ENCODE measurements around the gene FAM50B. TPM values are rescaled to one million over a fixed set of nuclear protein-coding genes. Genes with fewer than 3 reads are reported as not detected.

Gene FAM50B
- total RNA-seq, 4 donors from 2014 or later = 8.5 to 15.7 (median 11.6) TPM

DNA sequence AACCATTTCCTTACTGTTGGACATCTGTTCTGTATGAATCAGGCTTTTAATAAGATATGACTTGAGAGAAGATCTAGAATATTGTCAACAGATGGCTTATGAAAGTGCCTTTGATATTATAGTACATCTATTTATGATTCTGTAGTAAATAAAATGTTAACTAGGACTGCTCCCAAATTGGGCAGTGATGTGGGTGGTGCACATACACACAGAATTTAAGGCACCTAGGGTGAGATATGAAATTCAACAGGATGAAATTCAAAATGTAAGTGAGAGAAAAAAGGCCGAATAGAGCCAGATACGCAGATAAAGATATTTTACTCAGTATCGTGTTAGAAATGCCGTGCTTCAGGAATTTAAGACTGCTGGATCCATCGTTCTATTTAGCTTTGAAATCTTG is 26.3 kb downstream of the FAM50B start:
- Histone ChIP-seq H3K36me3 (no peaks in the 10 kb centered on the region), H3K27ac (peak overlapping the region; percentile 82), H3K4me1 (peaks cover 6% of the 10 kb centered on the region), H3K4me3 (no peak overlapping the region), H3K27me3 (no peaks in the 10 kb centered on the region), H3K9me3 (no peaks in the 10 kb centered on the region)
- WGBS = 82% methylated on average over 5 of the region's 5 CpGs
- DNase-seq (ENCODE audit: low spot score in 2 of 2) = no peak
- TF ChIP-seq EP300 (IDR thresholded peaks at IDR 0.05) (no peak), POLR2AphosphoS5 (IDR thresholded peaks at IDR 0.05) (no peak), POLR2A (IDR thresholded peaks at IDR 0.05) (no peak)
- TF ChIP-seq, protein P1, sequence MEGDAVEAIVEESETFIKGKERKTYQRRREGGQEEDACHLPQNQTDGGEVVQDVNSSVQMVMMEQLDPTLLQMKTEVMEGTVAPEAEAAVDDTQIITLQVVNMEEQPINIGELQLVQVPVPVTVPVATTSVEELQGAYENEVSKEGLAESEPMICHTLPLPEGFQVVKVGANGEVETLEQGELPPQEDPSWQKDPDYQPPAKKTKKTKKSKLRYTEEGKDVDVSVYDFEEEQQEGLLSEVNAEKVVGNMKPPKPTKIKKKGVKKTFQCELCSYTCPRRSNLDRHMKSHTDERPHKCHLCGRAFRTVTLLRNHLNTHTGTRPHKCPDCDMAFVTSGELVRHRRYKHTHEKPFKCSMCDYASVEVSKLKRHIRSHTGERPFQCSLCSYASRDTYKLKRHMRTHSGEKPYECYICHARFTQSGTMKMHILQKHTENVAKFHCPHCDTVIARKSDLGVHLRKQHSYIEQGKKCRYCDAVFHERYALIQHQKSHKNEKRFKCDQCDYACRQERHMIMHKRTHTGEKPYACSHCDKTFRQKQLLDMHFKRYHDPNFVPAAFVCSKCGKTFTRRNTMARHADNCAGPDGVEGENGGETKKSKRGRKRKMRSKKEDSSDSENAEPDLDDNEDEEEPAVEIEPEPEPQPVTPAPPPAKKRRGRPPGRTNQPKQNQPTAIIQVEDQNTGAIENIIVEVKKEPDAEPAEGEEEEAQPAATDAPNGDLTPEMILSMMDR (IDR thresholded peaks at IDR 0.05) = no peak

DNA sequence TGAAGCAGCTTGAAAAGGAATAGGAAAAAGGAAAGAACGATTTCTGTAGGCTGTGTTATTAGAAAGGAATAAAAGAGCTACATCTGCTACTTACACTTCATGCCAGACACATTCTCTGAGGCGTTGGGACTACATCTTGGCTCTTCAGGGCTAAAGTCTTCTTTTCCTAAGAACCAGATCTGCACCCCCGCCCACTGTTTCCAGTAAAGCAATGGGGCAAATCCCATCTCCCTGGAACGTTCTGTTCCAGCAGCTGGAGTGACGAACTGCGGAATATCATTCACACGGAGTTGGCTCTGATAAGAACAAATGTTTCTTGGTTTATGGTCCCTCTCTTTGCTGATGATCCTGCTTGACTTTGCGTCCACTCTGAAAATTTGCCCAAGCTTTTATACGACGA is 26.9 kb downstream of the FAM50B start:
- no peaks in the 10 kb centered on the region for H3K9me3 ChIP-seq
- H3K27ac ChIP-seq = peak overlapping the region; percentile 82
- peak; percentile 89 to 91 for DNase-seq (ENCODE audit: low spot score in 2 of 2)
- H3K4me1 ChIP-seq = peaks cover 6% of the 10 kb centered on the region
- TF ChIP-seq, protein P1 (IDR thresholded peaks at IDR 0.05) = no peak
- TF ChIP-seq POLR2AphosphoS5 (IDR thresholded peaks at IDR 0.05) = peak; percentile 65 to 99 (median 93)
- no peak for TF ChIP-seq EP300 (IDR thresholded peaks at IDR 0.05)
- TF ChIP-seq POLR2A (IDR thresholded peaks at IDR 0.05) = peak in 1 of 2 donors; percentile 48
- WGBS = 72% methylated on average over 10 of the region's 10 CpGs
- H3K4me3 ChIP-seq = no peak overlapping the region
- H3K27me3 ChIP-seq = no peaks in the 10 kb centered on the region
- no peaks in the 10 kb centered on the region for H3K36me3 ChIP-seq

DNA sequence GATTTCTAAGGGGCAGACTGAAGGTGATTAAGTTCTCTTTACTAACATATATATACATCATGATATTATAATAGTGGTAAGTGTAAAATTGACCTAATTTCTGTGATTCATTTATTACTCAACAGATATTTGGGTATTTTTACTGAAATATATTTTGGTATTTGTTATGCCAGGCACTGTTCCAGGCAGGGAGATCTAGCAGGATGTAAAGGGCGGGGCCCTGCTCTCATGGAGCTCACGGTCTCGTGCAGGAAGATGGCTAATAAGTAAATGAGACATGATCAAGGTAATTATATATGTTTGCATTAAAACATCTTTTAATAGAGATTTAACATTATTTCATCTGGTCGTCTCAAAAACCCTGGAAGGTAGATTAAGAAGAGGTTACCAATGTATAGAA is 27.7 kb downstream of the FAM50B start:
- 40% methylated on average over 4 of the region's 4 CpGs for WGBS
- H3K27ac ChIP-seq = peak overlapping the region; percentile 68
- DNase-seq (ENCODE audit: low spot score in 2 of 2) = peak in 1 of 2 donors; percentile 73

DNA sequence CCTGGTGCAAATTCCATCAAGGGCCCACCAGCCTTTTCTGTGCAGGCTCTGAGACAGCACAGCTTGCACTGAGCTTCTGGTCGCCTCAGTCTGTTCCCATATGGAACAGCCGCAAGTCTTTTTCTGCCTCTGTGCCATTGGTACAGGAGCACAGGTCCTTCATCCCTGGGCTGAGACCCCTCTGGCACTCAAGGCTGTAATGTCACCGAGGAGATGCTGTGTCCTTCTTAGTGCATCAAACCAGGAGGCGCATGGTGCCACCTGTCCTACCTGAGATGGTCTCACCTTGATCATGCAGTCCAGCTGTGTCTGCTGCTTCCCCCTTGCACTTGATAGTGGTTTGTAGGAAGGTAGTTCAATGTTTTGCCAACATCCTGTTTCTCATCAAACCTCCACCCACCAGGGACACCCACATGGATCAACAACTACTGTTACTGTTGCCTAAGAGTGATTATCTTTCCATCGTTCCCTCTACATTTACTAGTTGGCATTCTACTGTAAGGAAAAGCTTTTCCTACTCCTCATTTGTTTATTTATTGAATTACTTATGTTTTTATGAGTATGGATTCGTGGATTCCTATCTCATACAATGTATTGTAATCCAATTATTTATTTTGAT is 29.0 kb downstream of the FAM50B start:
- Histone ChIP-seq H3K9me3 (no peaks in the 10 kb centered on the region), H3K4me1 (peaks cover 15% of the 10 kb centered on the region), H3K27me3 (no peaks in the 10 kb centered on the region), H3K27ac (peak overlapping the region; percentile 68), H3K36me3 (no peaks in the 10 kb centered on the region), H3K4me3 (no peak overlapping the region)
- peak in 1 of 2 donors; percentile 37 for DNase-seq (ENCODE audit: low spot score in 2 of 2)
- TF ChIP-seq POLR2A (IDR thresholded peaks at IDR 0.05) (no peak), POLR2AphosphoS5 (IDR thresholded peaks at IDR 0.05) (no peak), EP300 (IDR thresholded peaks at IDR 0.05) (no peak)
- TF ChIP-seq, protein P1 (IDR thresholded peaks at IDR 0.05) = no peak
- 73% methylated on average over 6 of the region's 6 CpGs for WGBS

More for the DNA sequence above, 27.7 kb downstream of the FAM50B start:
- TF ChIP-seq POLR2A (IDR thresholded peaks at IDR 0.05) = no peak
- TF ChIP-seq, protein P1 (IDR thresholded peaks at IDR 0.05) = no peak
- no peak for TF ChIP-seq EP300 (IDR thresholded peaks at IDR 0.05)
- TF ChIP-seq POLR2AphosphoS5 (IDR thresholded peaks at IDR 0.05) = no peak
- no peaks in the 10 kb centered on the region for H3K27me3 ChIP-seq
- no peaks in the 10 kb centered on the region for H3K36me3 ChIP-seq
- H3K9me3 ChIP-seq = no peaks in the 10 kb centered on the region
- no peak overlapping the region for H3K4me3 ChIP-seq
- peaks cover 7% of the 10 kb centered on the region for H3K4me1 ChIP-seq

DNA sequence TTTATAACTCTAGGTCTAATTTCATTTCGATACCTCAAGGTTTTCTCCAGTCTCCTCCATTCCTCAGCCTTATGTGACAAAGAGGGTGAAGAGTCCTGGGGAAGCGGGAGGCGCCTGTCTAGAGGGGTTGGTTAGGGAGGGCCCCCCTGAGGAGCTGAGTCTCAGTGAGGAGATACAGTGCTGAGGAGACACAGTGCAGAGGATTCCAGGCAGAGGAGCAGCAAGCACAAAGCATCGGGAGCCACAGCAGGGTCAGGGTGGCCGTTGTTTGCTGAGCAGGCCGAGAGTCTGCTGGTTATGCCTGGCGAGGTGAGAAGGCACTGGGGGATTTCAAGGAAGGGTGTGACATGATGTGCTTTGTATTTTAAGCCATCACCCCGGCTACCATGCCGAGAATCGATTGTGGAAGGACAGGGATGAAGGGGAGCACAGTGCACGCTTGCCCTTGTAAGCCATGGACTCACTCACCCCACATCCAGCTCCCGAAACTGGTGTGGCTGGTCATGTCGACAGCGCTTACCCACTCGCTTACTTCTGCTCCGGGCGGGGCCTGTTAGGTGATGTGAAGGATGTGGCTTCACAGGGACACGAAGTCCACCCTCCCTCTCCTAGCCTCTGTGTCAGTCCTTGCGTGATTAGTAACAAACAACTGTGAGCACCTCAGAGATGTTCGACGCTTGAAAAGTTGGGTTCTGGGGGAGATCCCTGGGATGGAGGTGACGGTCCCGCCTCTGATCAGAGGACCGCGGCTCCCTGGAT is 30.2 kb downstream of the FAM50B start:
- 89% methylated on average over 25 of the region's 25 CpGs for WGBS
- DNase-seq (ENCODE audit: low spot score in 2 of 2) = peak in 1 of 2 donors; percentile 60

More for the DNA sequence above, 30.2 kb downstream of the FAM50B start:
- H3K36me3 ChIP-seq = no peaks in the 10 kb centered on the region
- H3K9me3 ChIP-seq = no peaks in the 10 kb centered on the region
- TF ChIP-seq POLR2AphosphoS5 (IDR thresholded peaks at IDR 0.05) (no peak), POLR2A (IDR thresholded peaks at IDR 0.05) (no peak), EP300 (IDR thresholded peaks at IDR 0.05) (no peak)
- TF ChIP-seq, protein P1 (IDR thresholded peaks at IDR 0.05) = no peak
- H3K27me3 ChIP-seq = no peaks in the 10 kb centered on the region
- no peak overlapping the region for H3K27ac ChIP-seq
- H3K4me3 ChIP-seq = no peak overlapping the region
- H3K4me1 ChIP-seq = peaks cover 27% of the 10 kb centered on the region
